SKM-1 (cell line): ENCODE data around the gene CENPN.
A peak's percentile ranks its signal among the peaks of the same experiment; 100 is the strongest.

ENCODE experiments used
- DNase-seq: peaks from one replicate; lab custom pipeline; 2025; ENCODE audit not compliant: unreplicated experiment; lab: John Stamatoyannopoulos, UW

CENPN gene

DNA sequence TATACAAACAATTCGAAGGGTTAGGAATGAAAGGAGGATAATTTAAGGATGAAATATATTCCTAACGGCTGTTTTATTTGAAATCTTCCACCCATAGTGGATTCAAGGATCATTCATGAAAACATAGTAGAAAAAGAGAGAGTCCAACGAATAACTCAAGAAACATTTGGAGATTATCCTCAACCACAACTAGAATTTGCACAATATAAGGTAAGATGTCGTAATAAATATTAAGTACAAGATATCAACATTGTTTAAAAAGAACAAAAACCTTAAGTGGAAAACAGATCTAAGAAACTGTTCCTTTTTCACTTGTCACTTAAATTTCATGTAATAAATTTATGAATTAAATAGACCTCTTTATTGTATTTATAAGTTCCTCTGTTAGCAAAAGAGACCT, 19.4 kb downstream of the CENPN start:
- no peak for DNase-seq

DNA sequence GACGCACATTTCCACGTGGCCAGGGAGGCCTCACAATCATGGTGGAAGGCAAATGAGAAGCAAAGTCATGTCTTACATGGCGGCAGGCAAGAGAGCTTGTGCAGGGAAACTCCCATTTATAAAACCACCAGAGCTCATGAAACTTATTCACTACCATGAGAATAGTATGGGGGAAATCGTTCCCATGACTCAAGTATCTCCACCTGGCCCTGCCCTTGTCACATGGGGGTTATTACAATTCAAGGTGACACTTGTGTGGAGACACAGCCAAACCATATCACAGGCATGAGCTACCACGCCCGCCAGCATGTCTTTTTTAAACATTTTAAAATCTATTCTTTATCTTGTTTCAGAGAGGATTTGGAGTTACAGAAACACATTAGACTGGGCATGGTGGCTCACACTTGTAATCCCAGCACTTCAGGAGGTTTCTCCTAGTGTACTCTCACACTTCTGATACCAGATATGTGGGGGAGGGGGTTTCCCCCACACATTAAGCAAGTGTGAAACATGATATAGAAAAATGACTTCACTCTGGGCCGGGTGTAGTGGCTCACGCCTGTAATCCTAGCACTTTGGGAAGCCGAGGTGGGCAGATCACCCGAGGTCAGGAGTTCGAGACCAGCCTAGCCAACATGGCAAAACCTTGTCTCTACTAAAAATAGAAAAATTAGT, 23.1 kb downstream of the CENPN start:
- DNase-seq, result no peak

DNA sequence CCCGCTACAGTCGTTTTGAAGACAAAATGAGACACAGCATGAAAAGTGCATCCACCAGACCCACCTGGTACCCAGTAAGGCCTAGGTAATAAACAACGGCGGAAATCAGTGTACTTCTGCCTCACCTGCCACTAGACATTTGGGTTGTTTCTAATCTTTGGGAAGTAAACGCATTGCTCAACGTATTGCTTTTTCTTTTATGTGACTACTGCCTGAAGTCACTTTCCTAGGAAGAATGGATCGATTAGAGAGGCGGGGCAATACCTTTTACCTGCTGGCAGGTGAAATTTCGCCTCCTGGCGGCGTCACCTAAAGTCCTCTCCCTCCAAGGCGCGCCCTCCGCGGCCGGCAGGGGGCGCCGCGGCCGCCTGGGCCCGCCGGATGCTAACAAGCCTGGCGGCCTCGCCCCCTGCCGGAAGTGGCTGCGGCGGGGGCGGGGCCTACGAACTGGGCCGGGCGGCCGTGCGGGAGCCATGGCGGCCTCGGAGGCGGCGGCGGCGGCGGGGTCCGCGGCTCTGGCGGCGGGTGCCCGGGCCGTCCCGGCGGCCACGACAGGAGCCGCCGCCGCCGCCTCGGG, 28.5 kb downstream of the CENPN start, which contains the start of gene ATMIN:
Gene ATMIN, plus strand, starts transcription at position 445 of the 577 bp plus-strand sequence. Its CDS starts 29 bp downstream, at position 474.
- peak; percentile 59 for DNase-seq

DNA sequence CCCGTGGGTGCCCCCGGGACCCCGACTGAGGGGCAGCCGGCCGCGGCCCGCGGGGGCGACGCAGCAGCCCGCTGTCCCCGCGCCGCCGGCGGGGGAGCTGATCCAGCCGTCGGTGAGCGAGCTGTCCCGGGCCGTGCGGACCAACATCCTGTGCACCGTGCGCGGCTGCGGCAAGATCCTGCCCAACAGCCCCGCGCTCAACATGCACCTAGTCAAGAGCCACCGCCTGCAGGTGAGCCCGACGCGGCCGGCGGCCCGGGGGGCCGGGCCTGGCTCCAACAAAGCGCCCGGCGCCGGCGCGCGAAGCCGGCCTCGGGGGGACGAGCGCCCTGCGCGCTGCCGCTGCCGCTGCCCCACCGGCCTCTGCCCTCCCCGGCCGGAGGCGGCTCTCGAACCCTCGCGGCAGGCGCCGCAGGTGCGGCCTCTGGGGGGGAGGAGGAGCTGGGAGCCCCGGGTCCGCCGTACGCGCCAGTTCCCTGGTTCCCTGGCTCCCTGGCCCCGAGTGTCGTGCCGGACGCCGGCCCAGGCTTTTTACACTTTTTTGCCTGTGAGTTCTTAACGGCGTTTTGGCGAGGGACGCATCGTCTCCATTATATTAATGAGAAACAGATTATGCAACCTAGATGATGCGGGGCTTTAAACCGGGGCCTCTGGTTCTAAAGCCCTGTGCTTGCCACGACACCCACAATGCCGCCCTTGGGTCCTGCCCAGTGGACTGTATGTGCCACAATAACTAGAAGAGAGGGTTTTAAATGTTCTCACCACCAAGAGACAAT, 29.1 kb downstream of the CENPN start:
- DNase-seq, result no peak

DNA sequence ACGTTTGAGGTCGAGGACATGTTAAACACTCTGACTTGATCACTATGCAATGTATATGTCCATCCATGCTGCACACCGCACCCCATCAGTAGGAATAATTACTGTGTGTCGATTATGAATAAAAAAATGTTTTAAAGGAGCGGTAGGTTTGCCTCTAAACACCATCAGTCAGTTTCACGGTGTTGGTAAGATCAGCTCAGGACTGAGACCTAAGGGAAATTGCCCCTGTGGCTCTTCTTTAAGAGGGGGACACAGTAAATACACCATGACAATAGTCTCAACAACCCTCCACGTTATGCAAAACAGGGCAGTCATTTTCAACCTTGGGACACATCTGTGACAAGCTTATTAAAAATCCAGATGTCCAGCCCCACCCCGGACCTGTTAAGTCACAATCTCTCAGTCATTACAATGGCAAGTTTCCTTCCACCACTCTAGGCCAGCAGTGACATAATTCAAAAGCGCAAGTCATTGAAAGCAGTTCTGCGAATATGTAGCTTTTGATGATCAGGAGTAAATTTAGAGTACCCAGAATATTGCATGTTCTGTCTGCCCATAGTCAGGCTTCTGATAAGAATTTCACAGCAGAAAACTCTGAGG, 29.8 kb downstream of the CENPN start:
- DNase-seq, result no peak

DNA sequence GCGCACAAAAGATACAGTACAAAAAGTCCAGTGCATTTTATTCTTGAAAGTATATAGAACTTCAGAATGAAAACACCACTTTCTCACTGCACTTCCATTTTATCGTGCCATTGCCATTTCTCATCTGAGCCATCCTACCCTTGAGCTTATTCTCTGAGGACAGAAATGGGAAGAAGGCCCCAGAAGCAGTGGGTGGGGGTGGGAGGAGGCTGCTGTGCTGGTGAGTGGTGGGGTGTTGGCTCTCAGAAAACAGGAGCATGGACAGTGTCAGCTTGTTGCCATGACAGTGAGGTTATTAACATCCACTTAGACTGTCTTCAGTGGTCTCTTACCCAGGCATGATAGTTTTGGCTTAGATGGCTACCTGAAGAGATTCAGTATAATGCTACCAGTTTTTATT, 33.1 kb downstream of the CENPN start:
- DNase-seq, result no peak

DNA sequence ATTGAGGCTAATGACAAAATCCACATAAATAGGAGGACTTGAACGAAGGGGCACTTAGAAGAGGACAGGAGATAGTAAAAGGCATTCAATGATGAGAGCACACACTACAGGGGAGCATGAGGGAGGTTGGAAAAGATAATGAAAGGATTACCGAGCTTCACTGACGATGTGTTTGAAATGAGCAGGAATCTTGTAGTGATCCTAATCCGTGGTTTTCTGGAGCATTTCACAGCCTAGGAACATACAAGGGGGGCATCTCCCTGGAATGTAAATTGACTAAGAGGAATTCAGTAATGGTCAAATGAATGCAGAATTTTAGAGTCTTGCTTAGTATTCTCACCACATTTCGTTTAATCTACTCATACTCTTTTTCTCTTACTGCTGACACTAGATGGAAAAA, 33.8 kb downstream of the CENPN start:
- DNase-seq, result no peak

DNA sequence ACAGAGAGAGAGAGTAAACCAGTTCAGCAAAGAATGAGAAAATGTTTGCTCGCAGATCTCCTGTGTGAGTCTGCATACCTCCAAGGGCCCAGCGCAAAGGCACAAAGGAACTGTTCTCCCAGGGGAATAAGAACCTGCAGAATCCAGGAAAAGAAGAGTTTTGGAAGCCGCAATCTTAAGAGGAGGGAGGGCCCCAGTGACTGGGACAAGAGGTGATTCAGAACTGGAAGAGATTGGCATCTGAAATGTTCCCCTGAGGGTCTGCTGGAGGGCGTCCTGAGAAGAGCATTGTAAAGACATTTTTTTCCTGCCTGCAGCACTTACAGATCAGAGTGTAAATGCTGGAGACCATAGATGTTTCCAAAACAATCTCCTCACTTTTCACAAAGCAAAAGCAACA, 34.7 kb downstream of the CENPN start:
- DNase-seq, result no peak

DNA sequence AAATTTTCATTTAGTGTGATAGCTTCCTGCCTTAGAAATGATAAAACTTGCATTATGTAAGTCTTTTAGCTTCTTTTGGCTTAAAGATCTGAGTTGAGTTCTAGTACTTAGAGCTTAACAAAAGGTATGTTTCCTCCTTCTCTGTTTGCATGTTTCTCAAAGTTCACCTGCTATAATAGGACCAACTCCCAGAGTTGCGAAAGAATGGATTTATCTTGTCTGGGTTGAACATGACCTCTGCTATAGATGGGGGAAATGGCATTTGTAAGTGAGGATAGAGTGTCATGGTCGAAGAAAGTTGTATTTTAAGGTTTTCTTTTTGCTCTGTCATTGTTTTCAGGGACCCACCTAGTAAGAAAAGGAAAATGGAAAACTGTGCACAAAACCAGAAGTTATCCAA, 35.8 kb downstream of the CENPN start:
- DNase-seq, result no peak

DNA sequence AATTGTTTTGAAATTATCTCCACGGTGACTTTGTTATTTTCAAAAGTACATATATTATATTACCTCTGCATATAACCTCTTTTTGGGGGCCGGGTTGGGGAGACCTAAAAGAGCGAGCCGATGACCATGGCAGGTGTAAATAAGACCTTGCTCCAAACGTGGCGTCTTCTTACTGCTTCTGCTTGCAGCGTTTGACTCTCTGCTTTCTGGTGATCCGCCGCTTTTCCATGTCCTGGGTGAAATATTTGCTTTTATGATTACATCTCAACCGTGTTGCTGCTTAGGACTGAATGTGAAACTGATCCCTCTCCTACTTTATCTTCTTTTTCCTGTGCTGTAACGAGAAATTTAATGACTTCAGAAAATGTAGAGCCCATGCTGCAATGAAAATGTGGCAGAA, 46.7 kb downstream of the CENPN start:
- DNase-seq, result no peak

DNA sequence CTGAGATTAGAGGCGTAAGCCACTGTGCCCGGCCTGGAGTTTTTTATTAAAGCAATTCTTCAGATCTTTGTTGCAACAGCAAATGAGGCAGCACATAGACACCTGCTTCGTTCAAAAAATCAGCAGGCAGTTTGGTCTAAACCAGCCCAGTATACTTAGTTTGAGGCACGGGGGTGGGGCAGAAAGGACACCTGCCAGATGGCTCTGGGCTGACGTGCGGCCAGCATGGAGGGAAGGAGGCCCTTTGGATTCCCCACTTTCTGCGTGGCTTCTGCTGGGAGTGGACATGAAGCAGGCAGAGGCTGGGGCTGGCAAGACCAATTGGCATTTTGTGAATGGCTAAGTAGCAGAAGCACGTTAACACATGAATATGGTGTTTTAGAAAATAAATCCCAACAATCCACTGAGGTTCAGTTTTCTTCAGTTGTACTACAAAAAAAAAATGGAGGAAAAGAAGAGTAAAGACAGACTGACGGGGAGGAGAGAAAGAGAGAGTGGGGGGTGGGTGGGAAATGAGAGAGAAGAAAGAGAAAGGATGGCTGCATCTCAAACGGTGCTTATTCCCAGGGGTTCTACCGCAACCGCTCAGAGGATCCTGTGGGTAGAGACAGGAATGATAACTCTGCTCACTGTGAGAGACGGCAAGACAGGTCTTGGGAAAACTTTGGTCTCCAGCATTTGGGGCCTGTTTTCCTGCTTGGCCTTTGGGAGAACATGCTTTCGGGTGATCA, 53.7 kb downstream of the CENPN start:
- DNase-seq, result no peak

DNA sequence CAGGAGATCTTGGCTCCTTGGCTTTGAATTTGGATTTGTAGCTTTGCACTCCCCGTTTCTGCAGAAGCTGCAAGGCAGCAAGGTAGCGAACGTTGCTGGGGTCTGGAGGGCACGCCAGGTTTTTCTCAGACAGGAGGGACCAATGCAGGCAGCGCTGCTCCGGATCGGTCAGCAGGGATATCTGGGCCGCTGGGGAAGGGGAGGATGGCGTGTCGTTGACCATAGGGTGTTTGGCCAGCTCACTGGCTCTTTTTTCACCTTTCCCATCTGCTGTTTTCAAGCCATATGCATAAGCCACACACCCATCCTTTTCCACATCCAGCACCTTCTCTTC, 54.3 kb downstream of the CENPN start:
- DNase-seq, result no peak

DNA sequence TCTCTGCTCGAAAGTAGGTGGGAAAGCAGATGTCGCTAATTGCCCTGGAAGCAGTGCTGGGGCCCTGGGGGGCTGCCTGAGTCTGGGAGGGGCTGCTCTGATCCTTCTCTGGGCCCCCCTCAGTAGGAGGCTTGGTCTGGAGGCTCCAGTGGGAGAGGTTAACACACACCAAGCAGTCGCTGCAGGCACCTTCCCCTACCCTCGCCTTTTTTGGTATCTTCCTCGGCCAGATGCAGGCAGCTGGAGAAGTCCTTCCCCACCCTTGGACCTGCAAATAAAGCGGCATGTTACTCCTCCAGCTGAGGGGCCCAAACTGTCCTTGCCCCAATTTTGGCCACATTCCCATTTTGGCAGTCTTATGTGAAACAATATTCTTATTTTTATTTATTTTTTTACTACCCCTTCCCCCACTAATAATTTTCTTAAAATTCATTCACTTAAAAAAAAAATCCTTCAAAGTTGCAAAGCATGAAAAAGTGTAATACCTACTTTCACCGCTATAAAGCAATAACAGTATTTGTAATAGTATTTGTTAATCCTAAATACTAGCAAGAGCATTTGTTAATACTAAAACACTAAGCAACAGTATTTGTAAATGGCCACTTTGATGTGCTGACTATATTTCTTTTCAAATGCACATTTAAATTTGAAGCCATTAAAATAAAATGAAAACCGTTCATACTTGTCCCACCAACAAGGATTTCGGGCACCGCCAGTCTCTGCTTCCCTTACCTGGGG, 55.0 kb downstream of the CENPN start:
- DNase-seq, result no peak

DNA sequence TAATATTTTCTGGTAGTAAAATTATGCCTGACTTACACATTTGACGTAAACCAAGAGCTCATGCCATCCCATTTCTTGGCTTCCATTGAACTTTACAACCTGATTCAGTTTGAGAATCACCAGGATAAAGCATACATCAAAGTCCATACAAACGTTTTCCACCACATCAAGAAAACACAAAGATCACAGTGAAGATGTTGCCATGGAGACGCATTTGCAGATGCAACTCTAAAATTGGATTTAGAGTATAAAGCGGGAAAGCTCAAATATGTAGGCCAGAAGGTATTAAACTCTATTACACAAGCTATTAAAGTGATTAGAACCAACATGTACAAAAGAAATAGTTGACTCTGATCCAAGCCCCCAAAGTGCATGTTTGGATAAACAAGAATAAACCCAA, 59.7 kb downstream of the CENPN start:
- DNase-seq, result no peak

DNA sequence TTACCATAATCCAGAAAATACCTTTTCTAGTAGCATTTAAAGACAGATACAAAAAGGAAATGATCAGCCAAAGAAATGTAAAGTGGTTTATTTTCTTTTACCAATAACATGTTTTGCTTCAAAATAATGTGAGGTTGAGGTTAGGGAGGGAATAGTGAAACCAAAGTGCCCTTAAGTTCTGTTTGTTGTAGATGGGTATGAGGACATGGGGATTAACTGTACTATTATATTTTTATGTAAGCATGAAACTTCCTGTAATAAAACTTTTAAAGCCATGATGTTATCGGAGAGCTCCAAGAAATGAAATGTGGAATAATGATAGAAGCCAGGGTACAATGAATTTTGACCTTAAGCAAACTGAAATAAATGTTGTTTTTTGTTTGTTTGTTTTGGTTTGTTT, 60.2 kb downstream of the CENPN start:
- no peak for DNase-seq

DNA sequence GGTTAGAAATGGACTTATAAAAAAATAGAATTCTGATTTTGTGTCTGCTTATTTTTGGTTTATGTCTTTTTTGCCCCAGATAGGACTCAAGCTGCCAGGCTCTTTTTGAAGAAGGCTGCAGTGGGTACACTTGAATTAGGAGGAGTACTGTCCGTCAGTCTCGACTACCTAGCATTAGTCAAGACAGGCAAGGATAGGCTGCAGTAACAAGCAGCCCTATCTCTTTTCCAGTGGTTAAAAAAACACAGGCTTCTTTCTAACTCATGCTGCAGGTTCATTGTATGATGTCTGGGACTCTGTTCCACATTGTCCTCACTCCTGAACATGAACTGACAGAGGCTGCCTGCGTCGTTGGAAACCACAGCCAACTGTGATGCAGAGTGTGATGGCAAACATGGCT, 62.0 kb downstream of the CENPN start:
- DNase-seq, result no peak

DNA sequence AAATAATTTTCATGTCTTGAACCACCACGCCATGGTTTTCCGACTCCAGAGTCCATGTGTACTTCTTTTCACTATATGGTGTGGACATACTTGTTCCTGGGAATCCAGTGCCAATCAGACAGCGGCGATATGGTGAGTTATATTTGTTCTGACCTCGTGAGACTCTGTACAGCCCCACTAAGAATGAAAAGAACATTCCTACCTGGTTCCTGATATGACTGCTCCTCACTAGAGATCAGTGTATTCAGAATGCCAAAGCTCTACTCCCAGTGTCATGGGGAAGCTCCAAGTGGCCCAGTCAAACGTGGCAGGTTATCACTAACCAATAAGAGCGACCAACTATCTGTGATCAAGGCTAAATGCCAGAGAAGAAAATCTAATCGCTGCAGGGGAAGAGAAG, 64.0 kb downstream of the CENPN start:
- DNase-seq, result no peak

DNA sequence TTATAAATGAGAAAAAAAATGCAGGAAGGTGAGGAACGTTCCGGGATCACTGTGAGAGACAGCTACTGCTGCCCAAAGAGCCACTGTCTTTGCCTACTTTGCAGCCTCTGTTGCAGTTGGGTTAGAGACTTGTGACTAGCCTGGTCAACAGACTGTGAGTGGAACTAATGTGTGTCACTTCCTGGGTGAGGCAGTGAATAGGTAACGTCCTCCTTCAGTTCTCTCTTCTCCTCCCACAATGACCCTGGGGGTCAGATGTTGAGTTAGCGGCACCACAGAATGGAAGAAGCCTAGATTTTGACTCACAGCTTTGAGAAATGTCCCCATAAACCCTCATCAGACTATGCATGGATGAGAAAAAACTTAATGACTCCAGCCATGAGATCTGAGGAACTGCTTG, 64.8 kb downstream of the CENPN start:
- no peak for DNase-seq

DNA sequence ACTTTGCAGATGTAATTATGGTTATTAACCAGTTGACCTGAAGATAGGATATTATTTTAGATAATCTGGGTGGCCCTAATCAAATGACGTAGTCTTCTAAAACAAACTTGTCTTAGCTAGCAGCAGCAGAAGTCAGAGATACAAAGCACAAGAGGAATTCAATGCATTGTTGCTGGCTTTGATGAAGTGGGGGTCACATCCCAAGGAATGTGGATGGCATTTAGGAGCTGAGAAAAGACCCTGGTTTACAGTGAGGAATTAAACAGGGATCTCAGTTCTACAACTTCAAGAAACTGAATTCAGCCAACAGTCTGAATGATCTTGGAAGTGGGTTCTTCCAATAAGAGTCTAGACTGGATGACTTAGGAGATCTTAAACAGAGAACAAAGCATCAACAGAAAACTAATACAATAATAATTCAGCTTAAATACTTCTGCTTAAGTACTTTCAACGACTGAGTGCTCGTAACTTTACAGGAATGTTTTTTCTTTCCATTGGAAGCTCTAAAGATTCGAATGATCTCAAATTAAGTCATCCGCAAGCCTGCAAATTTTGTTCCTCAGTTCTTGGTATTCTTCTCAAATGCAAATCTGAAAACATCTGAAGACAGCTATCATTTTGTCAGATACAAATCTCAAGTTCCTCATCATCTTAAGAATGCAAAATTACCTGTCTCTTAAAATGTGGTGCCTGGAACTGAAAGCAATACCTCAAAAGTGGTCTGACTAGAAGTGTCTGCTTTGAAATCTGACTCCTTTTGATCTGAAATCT, 66.7 kb downstream of the CENPN start:
- DNase-seq, result no peak

DNA sequence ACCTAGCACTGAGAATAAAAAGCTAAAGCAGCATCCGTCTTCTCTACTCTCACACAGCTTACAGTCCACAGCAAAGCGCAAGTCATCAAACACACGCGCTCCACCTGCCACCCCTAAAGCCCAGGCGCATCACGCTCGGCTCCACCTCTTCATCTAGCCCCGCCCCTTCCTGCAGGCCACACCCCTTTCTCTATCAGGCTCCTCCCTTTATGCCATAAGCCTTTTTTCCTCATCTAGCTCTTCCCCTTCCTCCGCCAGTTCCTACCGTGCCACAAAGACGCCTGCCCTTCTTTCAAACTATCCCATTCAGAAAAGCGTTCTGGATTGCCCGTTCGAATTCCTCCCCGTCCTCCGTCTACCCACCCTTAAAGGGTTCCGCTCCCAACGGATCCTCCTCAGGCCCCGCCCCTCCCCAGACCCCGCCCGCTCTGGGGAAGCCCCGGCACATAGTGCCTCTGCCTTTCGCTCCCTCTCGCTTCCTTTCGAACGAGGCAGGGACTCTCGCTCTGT, 69.6 kb downstream of the CENPN start:
- peak; percentile 85 for DNase-seq
